CD4-positive, CD25-positive, alpha-beta regulatory T cell (primary cell): ENCODE data around the gene FOXD4. TPM values are rescaled to one million over a fixed set of nuclear protein-coding genes. Genes with fewer than 3 reads are reported as not detected.
"Not testable (repeated sequence)": the region's sequence is repeated elsewhere in the genome, so short reads cannot be mapped to it uniquely, and the experiment has no call there.

Experiments
- ATAC-seq, 2 donors: fragments of 150-1000 bp; cut with Tn5 transposase; one replicate each; pipeline ENCODE4 v1.10.0; 2021; ENCODE audit warnings: low read depth in 2 of 2, moderate number of reproducible peaks in 2 of 2, moderate library complexity in 1 of 2
- DNase-seq, 3 donors: peaks; one replicate each; pipeline versions ENCODE4 v3.0.0 to v3.0.0-alpha.2; 2012 to 2022; ENCODE audit warnings: mixed read lengths in 1 of 3
- H3K27ac ChIP-seq: one replicate; pipeline ENCODE4 v1.7.0; 2013; ENCODE audit warnings: mild to moderate bottlenecking, low read length; ENCODE audit not compliant: insufficient read depth, poor library complexity, severe bottlenecking
- H3K27me3 ChIP-seq: one replicate; pipeline ENCODE4 v1.7.0; 2013; ENCODE audit warnings: low read length; ENCODE audit not compliant: control insufficient read depth, insufficient read depth
- H3K36me3 ChIP-seq: one replicate; pipeline ENCODE4 v1.7.0; 2013; ENCODE audit warnings: mild to moderate bottlenecking, low read length, moderate library complexity; ENCODE audit not compliant: control insufficient read depth, insufficient read depth
- H3K4me1 ChIP-seq: 2 replicates; pipeline ENCODE4 v1.7.0; 2013; ENCODE audit warnings: mild to moderate bottlenecking, low read length; ENCODE audit not compliant: insufficient read depth, control insufficient read depth, poor library complexity, severe bottlenecking
- H3K4me3 ChIP-seq: one replicate; pipeline ENCODE4 v1.7.0; 2013; ENCODE audit warnings: low read depth, mild to moderate bottlenecking, low read length, moderate library complexity
- H3K9me3 ChIP-seq, 2 experiments: 1 replicate in 1 of 2; 2 replicates in 1 of 2; pipeline ENCODE4 v1.7.0; 2013; ENCODE audit warnings: low read length in 2 of 2, mild to moderate bottlenecking in 1 of 2, moderate library complexity in 1 of 2; ENCODE audit not compliant: control insufficient read depth in 2 of 2
- H3K27ac Mint-ChIP-seq, 3 donors: one replicate each; pipeline ENCODE4 v1.8.0; 2020 to 2022; ENCODE audit warnings: mild to moderate bottlenecking in 3 of 3, mixed read lengths in 3 of 3, moderate library complexity in 2 of 3
- H3K27me3 Mint-ChIP-seq: one replicate; pipeline ENCODE4 v1.8.0; 2022; ENCODE audit warnings: mild to moderate bottlenecking, mixed read lengths
- H3K36me3 Mint-ChIP-seq: one replicate; pipeline ENCODE4 v1.8.0; 2020; ENCODE audit warnings: mixed read lengths
- H3K4me1 Mint-ChIP-seq, 4 donors: one replicate each; pipeline ENCODE4 v1.8.0; 2020 to 2022; ENCODE audit warnings: mixed read lengths in 4 of 4, mild to moderate bottlenecking in 1 of 4
- H3K4me3 Mint-ChIP-seq, 4 donors: one replicate each; pipeline ENCODE4 v1.8.0; 2020 to 2022; ENCODE audit warnings: mild to moderate bottlenecking in 4 of 4, mixed read lengths in 4 of 4, moderate library complexity in 3 of 4
- H3K9me3 Mint-ChIP-seq, 7 donors: one replicate each; pipeline ENCODE4 v1.8.0; 2020 to 2022; ENCODE audit warnings: mixed read lengths in 7 of 7, mild to moderate bottlenecking in 3 of 7, moderate library complexity in 2 of 7
- polyA plus RNA-seq, 4 donors: library from polyadenylated mRNA; unstranded; fragments of 300-500 nt; fragmentation: Illumina TruSeq; gene quantifications; one replicate each; pipeline ENCODE4 v1.2.3, GENCODE V29; 2021
- total RNA-seq: library from RNA; stranded (reverse); gene quantifications from one replicate; pipeline ENCODE4 v1.2.3, GENCODE V29; 2022

FOXD4 gene
- total RNA-seq (0.32 TPM), polyA plus RNA-seq (not detected)

DNA sequence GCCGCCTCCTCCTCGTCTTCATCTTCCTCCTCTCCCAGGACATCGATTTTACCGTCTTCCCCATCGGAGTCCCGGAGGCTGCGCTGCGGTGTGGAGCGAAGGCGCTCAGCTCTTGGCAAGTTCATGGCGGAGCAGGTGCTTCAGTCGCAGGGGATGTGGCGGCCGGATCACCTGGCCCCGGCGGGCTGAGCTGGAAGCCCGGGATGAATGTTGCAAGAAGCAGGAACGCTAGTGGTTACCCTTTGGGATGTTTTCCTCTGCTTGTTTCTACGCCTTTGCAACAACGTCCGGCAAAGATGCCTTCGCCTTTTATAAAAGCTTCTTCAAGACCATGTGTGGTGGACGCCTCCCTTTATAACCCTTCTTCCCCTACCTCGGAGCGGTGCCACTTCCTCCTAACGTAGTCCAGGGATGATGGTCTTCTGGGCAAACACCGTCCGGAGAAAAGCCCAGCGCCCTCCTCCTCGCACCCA is at the start of gene FOXD4:
FOXD4 (minus strand) TSS at position 423 of the 473 bp plus-strand sequence; CDS start at position 125, 298 bp downstream.
- Mint-ChIP-seq H3K27me3 (peaks cover 35% of the 10 kb centered on the region), H3K4me3 (peak within 1 kb of the TSS; percentile 44 to 76 (median 71)), H3K4me1 (peaks cover 5 to 23% (median 15%) of the 10 kb centered on the region in 4 donors)
- H3K9me3 ChIP-seq, ATAC-seq, H3K4me3 ChIP-seq, H3K27me3 ChIP-seq, H3K27ac Mint-ChIP-seq, H3K27ac ChIP-seq, H3K9me3 Mint-ChIP-seq, H3K36me3 ChIP-seq, H3K36me3 Mint-ChIP-seq, DNase-seq: not testable (repeated sequence)
- peaks cover 20% of the 10 kb centered on the region for H3K4me1 ChIP-seq

DNA sequence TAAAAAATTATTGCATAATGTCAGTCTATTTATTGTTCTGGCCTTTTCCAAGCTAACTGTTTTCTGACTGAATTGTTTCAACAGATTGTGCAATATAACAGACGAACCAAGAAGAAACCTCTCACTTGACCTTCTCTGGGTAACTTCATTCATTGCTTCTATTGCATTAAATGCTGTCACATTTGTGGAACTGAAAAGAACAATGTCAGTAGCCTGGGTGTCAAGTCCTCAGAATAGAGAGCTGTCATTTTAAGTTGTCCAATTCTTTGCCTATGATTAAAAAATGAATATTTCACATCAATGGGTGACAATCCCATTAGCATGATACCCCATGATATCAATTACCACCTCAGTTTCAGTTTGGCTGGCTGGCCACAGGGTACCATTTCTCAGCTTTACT is 41.7 kb upstream of the FOXD4 start:
- not testable (repeated sequence) for H3K9me3 Mint-ChIP-seq, H3K4me3 ChIP-seq, DNase-seq, H3K9me3 ChIP-seq, H3K4me1 Mint-ChIP-seq, ATAC-seq, H3K4me1 ChIP-seq, H3K27ac ChIP-seq, H3K27me3 ChIP-seq, H3K27ac Mint-ChIP-seq, H3K36me3 ChIP-seq, H3K27me3 Mint-ChIP-seq, H3K4me3 Mint-ChIP-seq, H3K36me3 Mint-ChIP-seq

DNA sequence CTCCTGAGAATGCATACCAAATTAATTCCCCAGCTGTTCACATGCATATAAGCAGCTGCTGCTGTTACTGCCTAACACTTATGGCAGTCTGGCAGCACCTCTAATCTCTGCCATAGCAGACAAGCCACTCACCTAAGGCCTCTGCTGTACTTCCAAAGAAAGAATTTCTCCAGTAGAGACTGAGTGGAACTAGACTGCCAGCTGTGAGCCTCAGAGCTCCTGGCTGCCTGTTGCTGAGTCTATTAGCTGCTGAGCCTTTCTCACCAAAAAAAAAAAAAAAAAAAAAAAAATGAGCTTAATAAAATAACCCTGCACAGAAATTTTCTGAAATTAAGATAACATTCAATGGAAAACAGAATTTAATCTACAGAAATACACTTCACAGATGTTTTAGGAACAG is 33.0 kb upstream of the FOXD4 start:
- ATAC-seq, H3K27me3 Mint-ChIP-seq, DNase-seq, H3K4me3 Mint-ChIP-seq, H3K9me3 Mint-ChIP-seq, H3K4me1 ChIP-seq, H3K9me3 ChIP-seq, H3K4me1 Mint-ChIP-seq, H3K4me3 ChIP-seq, H3K27ac ChIP-seq, H3K36me3 Mint-ChIP-seq, H3K27ac Mint-ChIP-seq, H3K27me3 ChIP-seq, H3K36me3 ChIP-seq: not testable (repeated sequence)

GRCh38 chr9:139880-140279 is 21.7 kb upstream of the FOXD4 start:
- H3K27me3 ChIP-seq, H3K4me1 ChIP-seq, H3K4me3 ChIP-seq, H3K4me1 Mint-ChIP-seq, ATAC-seq, H3K9me3 Mint-ChIP-seq, DNase-seq, H3K4me3 Mint-ChIP-seq, H3K36me3 ChIP-seq, H3K27ac ChIP-seq, H3K36me3 Mint-ChIP-seq, H3K9me3 ChIP-seq, H3K27ac Mint-ChIP-seq, H3K27me3 Mint-ChIP-seq: not testable (repeated sequence)

DNA sequence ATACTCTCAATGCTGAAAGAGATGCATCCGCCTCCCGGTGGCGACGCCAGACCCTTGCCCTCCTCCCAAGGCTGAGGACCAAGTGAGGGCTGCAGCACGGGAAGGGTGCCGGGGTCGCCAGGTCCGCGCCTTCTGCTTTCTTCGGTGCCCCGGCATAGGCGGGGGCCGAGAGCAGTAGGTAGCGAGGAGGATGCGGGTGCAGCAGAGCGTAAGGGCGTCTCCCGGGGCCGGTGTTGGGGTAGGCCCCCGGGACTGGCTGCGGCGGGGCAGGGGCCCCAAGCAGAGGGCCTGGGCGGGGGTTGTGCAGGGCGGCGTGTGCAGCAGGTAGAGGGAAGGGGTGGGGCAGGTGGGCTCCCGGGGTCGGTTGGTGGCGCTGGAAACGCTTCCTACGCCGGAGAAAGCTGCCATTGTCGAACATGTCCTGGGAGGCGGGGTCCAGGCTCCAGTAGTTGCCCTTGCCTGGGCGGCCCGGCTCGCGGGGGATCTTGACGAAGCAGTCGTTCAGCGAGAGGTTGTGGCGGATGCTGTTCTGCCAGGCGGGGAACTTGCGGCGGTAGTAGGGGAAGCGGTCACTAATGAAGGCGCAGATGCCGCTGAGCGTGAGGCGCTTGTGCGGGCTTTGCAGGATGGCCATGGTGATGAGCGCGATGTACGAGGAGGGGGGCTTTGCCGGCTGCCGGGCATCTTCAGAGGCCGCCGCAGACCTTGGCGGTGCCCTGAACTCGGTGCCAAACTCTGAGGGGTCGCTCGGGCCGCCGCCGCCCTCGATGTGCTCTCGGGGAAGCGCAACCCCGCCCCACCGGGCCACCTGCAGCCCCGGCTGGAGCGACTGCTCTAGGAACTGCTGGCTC is 848 bp downstream of the FOXD4 start:
- not testable (repeated sequence) for H3K4me3 ChIP-seq, H3K9me3 Mint-ChIP-seq, H3K27ac ChIP-seq, H3K9me3 ChIP-seq, H3K36me3 Mint-ChIP-seq, H3K36me3 ChIP-seq, ATAC-seq, H3K27me3 ChIP-seq, H3K27ac Mint-ChIP-seq
- H3K4me3 Mint-ChIP-seq = peak overlapping the region; percentile 18 to 76 (median 59)
- DNase-seq = peak in 2 of 3 donors; percentile 43 to 45
- peaks cover 41% of the 10 kb centered on the region for H3K27me3 Mint-ChIP-seq
- peaks cover 20% of the 10 kb centered on the region for H3K4me1 ChIP-seq
- peaks cover 5 to 23% (median 15%) of the 10 kb centered on the region in 4 donors for H3K4me1 Mint-ChIP-seq

DNA sequence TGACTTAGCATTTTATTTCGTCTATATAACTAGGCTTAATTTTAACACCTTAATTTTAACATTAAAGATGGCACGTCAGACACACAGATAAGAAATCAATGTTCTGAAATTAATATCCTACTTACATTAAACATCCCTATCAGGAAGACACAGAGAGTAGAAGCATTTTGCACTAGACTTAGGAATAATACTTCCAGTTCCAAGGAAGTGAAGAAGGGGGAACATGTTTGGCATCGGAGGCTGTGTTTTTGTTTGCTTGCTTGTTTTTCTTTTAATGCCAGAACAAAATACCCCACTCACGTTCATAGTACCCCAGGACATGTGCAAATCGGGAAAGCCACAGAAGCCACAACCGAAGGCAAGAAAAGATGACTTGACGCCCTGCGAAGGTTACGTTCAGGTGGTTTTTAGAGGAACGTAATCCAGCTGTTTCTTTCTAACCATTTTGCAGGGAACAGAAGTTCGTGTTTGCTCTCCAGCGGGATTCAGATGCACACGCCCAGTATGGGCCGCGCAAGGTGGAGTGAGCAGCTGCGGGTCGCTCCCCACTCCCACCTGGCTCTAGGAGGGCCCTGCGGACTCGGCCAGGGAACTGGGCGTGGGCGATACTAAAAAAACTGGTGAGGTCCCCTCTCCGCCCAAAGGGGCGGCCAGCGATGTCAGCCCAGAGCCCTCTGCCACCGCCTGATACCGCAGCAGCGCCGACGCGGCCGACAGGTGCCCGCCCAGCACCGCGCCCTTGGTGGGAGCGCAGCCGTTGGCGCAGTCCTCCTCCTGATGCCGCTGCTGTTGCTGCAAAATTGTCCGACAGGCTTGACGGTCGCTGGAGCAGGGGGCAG is 1.8 kb downstream of the FOXD4 start:
- not testable (repeated sequence) for H3K36me3 ChIP-seq, H3K27ac Mint-ChIP-seq, H3K36me3 Mint-ChIP-seq, H3K27me3 ChIP-seq, H3K27ac ChIP-seq, H3K9me3 Mint-ChIP-seq, ATAC-seq, H3K9me3 ChIP-seq, H3K4me3 ChIP-seq
- H3K27me3 Mint-ChIP-seq = peaks cover 49% of the 10 kb centered on the region
- H3K4me3 Mint-ChIP-seq = peak overlapping the region in 3 of 4 donors; percentile 11 to 67 (median 22)
- peaks cover 5 to 23% (median 15%) of the 10 kb centered on the region in 4 donors for H3K4me1 Mint-ChIP-seq
- peaks cover 20% of the 10 kb centered on the region for H3K4me1 ChIP-seq
- DNase-seq = peak in 1 of 3 donors; percentile 20

- DNase-seq, H3K27ac ChIP-seq, H3K36me3 ChIP-seq, H3K27ac Mint-ChIP-seq, H3K9me3 Mint-ChIP-seq, ATAC-seq, H3K9me3 ChIP-seq, H3K27me3 ChIP-seq, H3K36me3 Mint-ChIP-seq, H3K4me3 ChIP-seq: not testable (repeated sequence)
- Mint-ChIP-seq H3K27me3 (peaks cover 49% of the 10 kb centered on the region), H3K4me3 (peak overlapping the region; percentile 34 to 60 (median 58)), H3K4me1 (peaks cover 5 to 23% (median 15%) of the 10 kb centered on the region in 4 donors)
- peaks cover 20% of the 10 kb centered on the region for H3K4me1 ChIP-seq
These were observed 3.1 kb downstream of the FOXD4 start for GRCh38 chr9:115118-115451.
